KOPT-K1 (cell line): ENCODE measurements around the gene PLPPR3.

Experiments used
- H3K27ac ChIP-seq: fragments of 200-600 bp; sonication (generic); 2 replicates; pipeline ENCODE4 v1.5.1; 2016; ENCODE audit warnings: antibody characterized with exemption, mild to moderate bottlenecking, low read depth, low read length; ENCODE audit not compliant: poor library complexity, severe bottlenecking
- H3K36me3 ChIP-seq: fragments of 200-600 bp; sonication (generic); 2 replicates; pipeline ENCODE4 v1.5.1; 2017; ENCODE audit warnings: antibody characterized with exemption, mild to moderate bottlenecking, low read length, moderate library complexity; ENCODE audit not compliant: insufficient read depth
- H3K9me3 ChIP-seq: fragments of 200-600 bp; sonication (generic); 2 replicates; pipeline ENCODE4 v1.5.1; 2017; ENCODE audit warnings: antibody characterized with exemption, low read length, mild to moderate bottlenecking; ENCODE audit not compliant: insufficient read depth, poor library complexity, severe bottlenecking

The PLPPR3 gene

GRCh38 chr19:772063-772462, 49.7 kb downstream of the PLPPR3 start:
- Histone ChIP-seq H3K36me3 (no peaks in the 10 kb centered on the region), H3K27ac (no peak overlapping the region), H3K9me3 (no peaks in the 10 kb centered on the region)

DNA sequence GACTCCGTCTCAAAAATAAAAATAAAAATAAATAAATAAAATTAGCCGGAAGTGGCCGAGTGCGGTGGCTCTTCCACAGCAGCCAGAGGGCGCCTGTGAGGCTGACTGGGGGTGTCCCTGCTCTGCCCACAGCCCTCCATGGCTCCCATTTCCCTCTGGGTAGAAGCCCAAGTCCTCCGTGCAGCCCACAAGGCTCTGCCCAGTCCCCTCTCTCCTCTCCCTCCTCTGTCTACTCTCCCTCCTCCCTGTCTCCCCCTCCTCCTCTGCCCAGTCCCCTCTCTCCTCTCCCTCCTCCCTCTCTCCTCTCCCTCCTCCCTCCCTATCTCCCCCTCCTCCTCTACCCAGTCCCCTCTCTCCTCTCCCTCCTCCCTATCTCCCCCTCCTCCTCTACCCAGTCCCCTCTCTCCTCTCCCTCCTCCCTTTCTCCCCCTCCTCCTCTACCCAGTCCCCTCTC, 50.4 kb downstream of the PLPPR3 start:
- H3K27ac ChIP-seq: no peak overlapping the region
- H3K36me3 ChIP-seq: no peaks in the 10 kb centered on the region
- H3K9me3 ChIP-seq: no peaks in the 10 kb centered on the region

GRCh38 chr19:769616-770015, 52.1 kb downstream of the PLPPR3 start:
- no peaks in the 10 kb centered on the region for H3K9me3 ChIP-seq
- H3K36me3 ChIP-seq: no peaks in the 10 kb centered on the region
- H3K27ac ChIP-seq: no peak overlapping the region

DNA sequence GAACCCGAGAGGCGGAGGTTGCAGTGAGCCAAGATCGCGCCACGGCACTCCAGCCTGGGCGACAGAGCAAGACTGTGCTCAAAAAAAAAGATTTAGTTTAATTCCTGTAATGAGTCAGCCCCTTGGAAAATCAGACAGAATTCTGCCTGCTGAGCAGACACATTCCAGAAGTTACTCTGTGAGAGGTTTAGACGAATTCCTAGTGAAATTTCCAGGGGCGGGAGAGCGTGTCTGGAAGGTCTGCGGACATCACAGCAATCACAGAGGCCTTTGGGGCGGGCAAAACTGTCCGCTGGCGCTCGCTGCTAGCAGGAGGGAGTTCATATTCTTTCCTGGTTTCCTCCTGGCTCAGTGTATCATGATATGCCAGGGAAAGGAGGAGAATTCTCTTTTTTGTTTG, 53.3 kb downstream of the PLPPR3 start:
- no peaks in the 10 kb centered on the region for H3K36me3 ChIP-seq
- no peak overlapping the region for H3K27ac ChIP-seq
- no peaks in the 10 kb centered on the region for H3K9me3 ChIP-seq

DNA sequence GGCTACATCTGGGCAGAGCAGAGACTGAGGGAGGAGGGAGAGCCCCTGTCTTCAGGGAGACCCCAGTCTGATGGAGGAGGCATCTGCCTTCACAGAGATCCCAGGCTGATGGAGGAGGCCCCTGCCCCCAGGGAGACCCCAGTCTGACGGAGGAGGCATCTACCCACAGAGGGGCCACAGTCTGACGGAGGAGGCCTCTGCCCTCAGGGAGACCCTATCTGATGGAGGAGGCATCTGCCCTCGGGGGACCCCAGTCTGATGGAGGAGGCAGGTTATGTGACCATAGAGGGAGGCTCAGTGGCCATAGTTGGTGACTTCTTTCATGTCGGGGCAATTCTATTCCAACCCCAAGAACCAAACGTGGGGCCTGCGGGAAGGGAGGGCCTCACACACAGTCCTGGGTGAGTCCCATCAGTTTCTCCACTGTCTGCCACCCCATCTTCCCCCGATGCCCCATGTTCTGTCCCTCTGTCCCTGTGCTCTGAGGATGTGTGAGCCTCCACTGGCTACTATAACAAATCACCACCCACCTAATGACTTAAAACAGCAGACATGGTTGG, 56.5 kb downstream of the PLPPR3 start:
- no peak overlapping the region for H3K27ac ChIP-seq
- no peaks in the 10 kb centered on the region for H3K9me3 ChIP-seq
- no peaks in the 10 kb centered on the region for H3K36me3 ChIP-seq

GRCh38 chr19:764301-764700, 57.5 kb downstream of the PLPPR3 start:
- Histone ChIP-seq H3K36me3 (no peaks in the 10 kb centered on the region), H3K9me3 (no peaks in the 10 kb centered on the region), H3K27ac (no peak overlapping the region)

GRCh38 chr19:763869-764268, 57.9 kb downstream of the PLPPR3 start:
- Histone ChIP-seq H3K36me3 (no peaks in the 10 kb centered on the region), H3K27ac (no peak overlapping the region), H3K9me3 (peaks cover 2% of the 10 kb centered on the region)

DNA sequence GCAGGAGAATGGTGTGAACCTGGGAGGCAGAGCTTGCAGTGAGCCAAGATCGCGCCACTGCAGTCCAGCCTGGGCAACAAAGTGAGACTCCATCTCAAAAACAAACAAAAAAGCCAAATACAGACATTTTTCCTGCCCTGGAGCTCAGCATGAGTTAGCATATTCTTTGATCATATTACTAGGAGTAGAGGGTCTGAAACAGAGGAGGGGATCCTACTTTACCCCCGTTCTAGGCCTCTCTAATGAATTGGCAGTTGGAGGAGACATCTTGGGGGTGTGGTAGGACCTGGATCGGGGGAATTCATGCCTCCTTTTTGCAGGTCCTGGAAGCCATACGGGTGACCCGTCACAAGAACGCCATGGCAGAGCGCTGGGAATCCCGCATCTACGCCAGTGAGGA, 58.6 kb downstream of the PLPPR3 start:
- H3K36me3 ChIP-seq: no peaks in the 10 kb centered on the region
- H3K27ac ChIP-seq: no peak overlapping the region
- peaks cover 9% of the 10 kb centered on the region for H3K9me3 ChIP-seq
